Upper lobe of left lung (tissue), 6 donors: ENCODE data around the gene SOX8. TPM values are rescaled to one million over a fixed set of nuclear protein-coding genes. Genes with fewer than 3 reads are reported as not detected.

Experiments used
- ATAC-seq, 2 donors: fragments of 200-7000 bp; cut with Tn5 transposase; one replicate each; pipeline ENCODE4 v1.9.1; 2022; ENCODE audit warnings: mild to moderate bottlenecking in 2 of 2, moderate library complexity in 2 of 2; ENCODE audit not compliant: low FRiP score in 2 of 2
- DNase-seq, 2 donors: peaks; one replicate each; pipeline ENCODE4 v3.0.0-alpha.2; 2019 to 2020
- H3K27ac ChIP-seq, 4 donors: fragments of 200-600 bp; sonication (generic); one replicate each; pipeline ENCODE4 v1.5.1; 2016 to 2019
- H3K27me3 ChIP-seq, 4 donors: fragments of 200-600 bp; sonication (generic); one replicate each; pipeline ENCODE4 v1.5.1; 2017 to 2019
- H3K36me3 ChIP-seq, 4 donors: fragments of 200-600 bp; sonication (generic); one replicate each; pipeline ENCODE4 v1.5.1; 2016 to 2019
- H3K4me1 ChIP-seq, 4 donors: fragments of 200-600 bp; sonication (generic); one replicate each; pipeline ENCODE4 v1.5.1; 2018 to 2019
- H3K4me3 ChIP-seq, 4 donors: fragments of 200-600 bp; sonication (generic); one replicate each; pipeline ENCODE4 v1.5.1; 2017 to 2019; ENCODE audit warnings: mild to moderate bottlenecking in 2 of 4, moderate library complexity in 1 of 4
- H3K9me3 ChIP-seq, 4 donors: fragments of 200-600 bp; sonication (generic); one replicate each; pipeline ENCODE4 v1.5.1; 2018 to 2019
- CTCF ChIP-seq, 6 experiments: fragments of 450-650 bp in 4 of 6; fragments of 200-600 bp in 2 of 6; sonication (generic) in 2 of 6; IDR thresholded peaks; one replicate each; pipeline ENCODE4 v1.5.1; 2016 to 2019; ENCODE audit warnings: antibody characterized with exemption in 6 of 6
- EP300 ChIP-seq, 4 donors: sonication (generic); formaldehyde crosslinking; IDR thresholded peaks; one replicate each; pipeline ENCODE4 v1.5.1; 2017; ENCODE audit warnings: antibody characterized with exemption in 4 of 4, control low read depth in 2 of 4
- POLR2A ChIP-seq, 4 donors: fragments of 450-650 bp; IDR thresholded peaks; one replicate each; pipeline ENCODE4 v1.5.1; 2016 to 2017; ENCODE audit warnings: antibody characterized with exemption in 4 of 4, mild to moderate bottlenecking in 2 of 4
- POLR2AphosphoS5 ChIP-seq, 2 donors: sonication (generic); formaldehyde crosslinking; IDR thresholded peaks; one replicate each; pipeline ENCODE4 v1.5.1; 2017; ENCODE audit warnings: antibody characterized with exemption in 2 of 2
- WGBS, 2 donors: methylation state at CpG; one replicate each; pipeline ENCODE4 v1.1.5; 2017 to 2018; 5-methylcytosine and 5-hydroxymethylcytosine counted together
- total RNA-seq, 6 donors: library from RNA; depleted of rRNA in 4 of 6; stranded (reverse); fragments of >200 nt in 4 of 6; gene quantifications; one replicate each; pipeline versions ENCODE4 v1.1.0 to v1.2.1, GENCODE V29; 2016 to 2021
- donor health status: DM: no; HTN: no; CAD: no; lungs with moderate emphysema.
- donor health status: DM: no; HTN: yes; CAD: no; lungs with severe emphysema.

SOX8 gene
- total RNA-seq, 6 donors from 2014 or later, result 0.14 to 1.1 (median 0.57) TPM

- H3K36me3 ChIP-seq, result no peaks in the 10 kb centered on the region
- ATAC-seq (no peak), DNase-seq (peak in 1 of 2 donors; percentile 17)
- WGBS, 2 donors, result 73% methylated on average over 6 of the region's 6 CpGs
- TF ChIP-seq POLR2A (IDR thresholded peaks at IDR 0.05) (no peak), POLR2AphosphoS5 (IDR thresholded peaks at IDR 0.05) (no peak), CTCF (IDR thresholded peaks at IDR 0.05) (no peak), EP300 (IDR thresholded peaks at IDR 0.05) (no peak)
- peaks cover 0 to 3% (median 0%) of the 10 kb centered on the region in 4 donors for H3K27me3 ChIP-seq
- H3K4me1 ChIP-seq, result no peaks in the 10 kb centered on the region
- no peak overlapping the region for H3K4me3 ChIP-seq
- no peak overlapping the region for H3K27ac ChIP-seq
- no peaks in the 10 kb centered on the region for H3K9me3 ChIP-seq
These were observed 52.9 kb downstream of the SOX8 start for GRCh38 chr16:1034230-1035065.

GRCh38 chr16:1035066-1035415 is 53.5 kb downstream of the SOX8 start:
- Histone ChIP-seq H3K4me3 (no peak overlapping the region), H3K36me3 (no peaks in the 10 kb centered on the region), H3K27ac (no peak overlapping the region), H3K9me3 (no peaks in the 10 kb centered on the region), H3K4me1 (no peaks in the 10 kb centered on the region), H3K27me3 (peaks cover 0 to 3% (median 0%) of the 10 kb centered on the region in 4 donors)
- DNase-seq (peak in 1 of 2 donors; percentile 47), ATAC-seq (no peak)
- TF ChIP-seq CTCF (IDR thresholded peaks at IDR 0.05) (no peak), POLR2A (IDR thresholded peaks at IDR 0.05) (no peak), POLR2AphosphoS5 (IDR thresholded peaks at IDR 0.05) (no peak), EP300 (IDR thresholded peaks at IDR 0.05) (no peak)
- 87 to 89% methylated on average over 3 to 6 of the region's 7 CpGs for WGBS, 2 donors

- H3K4me1 ChIP-seq, result no peaks in the 10 kb centered on the region
- H3K36me3 ChIP-seq, result no peaks in the 10 kb centered on the region
- TF ChIP-seq POLR2AphosphoS5 (IDR thresholded peaks at IDR 0.05), result no peak
- TF ChIP-seq EP300 (IDR thresholded peaks at IDR 0.05), result no peak
- no peak for TF ChIP-seq CTCF (IDR thresholded peaks at IDR 0.05)
- no peak for TF ChIP-seq POLR2A (IDR thresholded peaks at IDR 0.05)
- no peak for ATAC-seq
- peaks cover 0 to 3% (median 0%) of the 10 kb centered on the region in 4 donors for H3K27me3 ChIP-seq
- DNase-seq, result peak in 1 of 2 donors; percentile 43
- H3K27ac ChIP-seq, result no peak overlapping the region
- no peaks in the 10 kb centered on the region for H3K9me3 ChIP-seq
- H3K4me3 ChIP-seq, result no peak overlapping the region
- 69% methylated on average over 4 of the region's 15 CpGs; no CpG with 5 or more reads in 1 of the 2 donors for WGBS, 2 donors
These were observed 54.6 kb downstream of the SOX8 start for GRCh38 chr16:1036166-1036565.

Other genes with a start within 250 kb of the SOX8 start
- 10 to 100 TPM; 27.8 to 96.4 (median 33.1) TPM for gene CIAO3, start 240.8 kb upstream of the SOX8 start, total RNA-seq
- gene MSLN, start 221.0 kb upstream of the SOX8 start, total RNA-seq, result 100 to 1,000 TPM in 4 of 6 donors, 10 to 100 TPM in 2; 47.8 to 275 (median 121) TPM
- 10 to 100 TPM; 14.5 to 43.0 (median 20.8) TPM for gene RPUSD1, start 193.4 kb upstream of the SOX8 start, total RNA-seq
- gene CHTF18, start 193.2 kb upstream of the SOX8 start, total RNA-seq, result 10 to 100 TPM in 4 of 6 donors, 1 to 10 TPM in 2; 4.1 to 39.8 (median 17.9) TPM
- gene GNG13, start 181.0 kb upstream of the SOX8 start, total RNA-seq, result not detected
- gene LMF1, start 10.8 kb upstream of the SOX8 start, total RNA-seq, result 100 to 1,000 TPM in 1 of 6 donors, 10 to 100 TPM in 5; 20.3 to 147 (median 28.2) TPM
- gene SSTR5, start 91.0 kb downstream of the SOX8 start, total RNA-seq, result not detected
- under 1 TPM in 1 of 6 donors, not detected in 5; 0.30 TPM for gene C1QTNF8, start 114.5 kb downstream of the SOX8 start, total RNA-seq
- gene CACNA1H, start 171.3 kb downstream of the SOX8 start, total RNA-seq, result 10 to 100 TPM in 2 of 6 donors, 1 to 10 TPM in 4; 6.4 to 46.1 (median 9.3) TPM
- gene TPSG1, start 243.5 kb downstream of the SOX8 start, total RNA-seq, result 10 to 100 TPM in 1 of 6 donors, 1 to 10 TPM in 2, under 1 TPM in 1, not detected in 2; 0.61 to 38.8 (median 3.7) TPM
- gene TPSB2, start 248.4 kb downstream of the SOX8 start, total RNA-seq, result 100 to 1,000 TPM in 2 of 6 donors, 10 to 100 TPM in 4; 10.5 to 329 (median 70.7) TPM